NCI-H526 (cell line): ENCODE results near the gene GUCA2A.
"Not testable (repeated sequence)": the region's sequence is repeated elsewhere in the genome, so short reads cannot be mapped to it uniquely, and the experiment has no call there.

ENCODE experiments used
- DNase-seq, 2 experiments: peaks; one replicate each; lab custom pipeline; 2025; lab: John Stamatoyannopoulos, UW

Gene GUCA2A

GRCh38 chr1:42164551-42165420 lies at the start of gene GUCA2A:
GUCA2A (minus strand) TSS chr1:42164745; CDS start chr1:42164712, 33 bp downstream.
- no peak for DNase-seq

GRCh38 chr1:42211224-42211623 lies 46.7 kb upstream of the GUCA2A start:
- no peak for DNase-seq

DNA sequence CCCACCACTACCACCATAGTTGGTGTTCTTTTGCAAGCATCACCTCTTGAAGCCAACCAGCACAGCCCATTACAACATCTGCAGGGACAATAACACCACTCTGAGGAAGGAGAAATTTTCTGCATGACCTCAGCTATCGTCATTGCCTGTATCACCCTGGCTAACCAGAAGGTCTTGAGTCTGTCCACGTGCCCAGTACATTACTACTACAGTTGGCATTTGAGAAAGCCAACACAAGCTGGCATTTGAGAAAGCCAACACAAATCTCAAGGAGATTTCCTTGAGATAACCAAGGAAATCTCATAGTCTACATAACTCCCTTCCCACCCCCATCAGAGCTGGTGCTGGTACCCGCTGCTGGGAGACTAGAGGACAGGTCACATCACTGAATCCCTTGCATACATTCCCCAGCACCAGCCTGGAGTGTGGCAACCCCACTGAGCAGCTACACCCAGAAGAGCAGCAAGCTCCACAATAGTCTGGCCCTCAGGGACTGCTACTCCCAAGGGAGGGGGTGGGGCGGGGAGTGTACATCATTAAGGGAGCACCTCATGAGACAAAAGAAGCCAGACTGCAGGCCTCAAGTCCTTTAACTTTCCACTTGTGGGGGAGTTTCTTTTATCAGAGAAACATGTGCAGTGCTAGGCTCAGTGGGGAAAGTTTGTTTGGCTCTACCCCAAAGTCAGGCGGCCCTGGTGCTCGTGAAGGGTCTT lies 46.0 kb upstream of the GUCA2A start:
- DNase-seq = no peak

GRCh38 chr1:42209526-42210251 lies 45.1 kb upstream of the GUCA2A start:
- DNase-seq = no peak

DNA sequence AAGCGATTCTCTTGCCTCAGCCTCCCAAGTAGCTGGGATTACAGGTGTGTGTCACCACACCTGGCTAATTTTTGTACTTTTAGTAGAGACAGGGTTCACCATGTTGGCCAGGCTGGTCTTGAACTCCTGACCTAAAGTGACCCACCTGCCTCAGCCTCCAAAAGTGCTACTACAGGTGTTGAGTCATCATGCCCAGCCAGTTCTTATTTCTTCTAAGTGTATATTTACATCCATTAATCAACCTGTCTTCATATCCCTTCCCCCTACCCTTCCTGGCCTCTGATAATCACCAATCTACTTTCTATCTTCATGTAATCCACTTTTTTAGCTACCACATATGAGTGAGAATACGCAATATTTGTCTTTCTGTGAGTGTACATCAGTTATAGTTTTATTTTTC lies 42.4 kb upstream of the GUCA2A start:
- not testable (repeated sequence) for DNase-seq

DNA sequence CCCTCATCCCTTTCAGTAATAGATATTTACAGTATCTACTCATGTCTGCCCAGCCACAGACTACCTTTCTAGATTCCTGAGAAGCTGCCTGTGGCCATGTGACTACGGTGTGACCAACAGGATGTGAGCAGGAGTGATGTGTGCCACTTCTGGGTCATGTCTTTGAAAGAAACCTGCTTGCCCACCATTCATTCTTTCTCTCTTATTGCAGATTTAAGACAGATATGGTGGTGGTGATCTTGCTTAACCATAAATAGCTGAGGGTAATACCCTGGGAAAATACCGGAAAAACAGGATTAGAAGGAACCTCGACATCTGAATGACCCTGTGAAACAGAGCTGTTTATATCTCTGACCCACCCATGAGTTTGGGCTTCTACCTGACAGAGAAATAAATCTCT lies 41.6 kb upstream of the GUCA2A start:
- DNase-seq = no peak

- no peak for DNase-seq
Observed at GRCh38 chr1:42201986-42202385, 37.4 kb upstream of the GUCA2A start.

- no peak for DNase-seq
Observed at GRCh38 chr1:42198251-42198650, 33.7 kb upstream of the GUCA2A start.

DNA sequence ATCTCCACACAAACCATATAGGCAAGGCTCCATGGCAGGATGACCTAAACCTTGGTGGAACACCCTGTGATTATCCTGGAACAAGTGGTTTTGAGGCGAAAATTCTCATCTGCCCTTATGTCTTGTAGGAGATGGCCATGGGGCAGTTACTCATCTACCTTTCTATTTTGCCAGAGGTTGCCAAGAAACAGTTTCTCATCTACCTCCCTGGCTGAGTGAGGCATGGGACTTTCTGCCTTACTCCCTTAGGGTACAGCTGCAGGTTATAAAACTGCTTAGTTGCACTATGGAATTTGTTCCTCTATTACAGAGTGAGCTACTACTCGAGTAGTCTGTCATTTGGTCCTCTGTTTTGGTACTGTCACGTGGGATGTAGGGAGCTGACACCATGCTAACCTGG lies 31.3 kb upstream of the GUCA2A start:
- no peak for DNase-seq

- no peak for DNase-seq
Observed at GRCh38 chr1:42192106-42192505, 27.6 kb upstream of the GUCA2A start.

DNA sequence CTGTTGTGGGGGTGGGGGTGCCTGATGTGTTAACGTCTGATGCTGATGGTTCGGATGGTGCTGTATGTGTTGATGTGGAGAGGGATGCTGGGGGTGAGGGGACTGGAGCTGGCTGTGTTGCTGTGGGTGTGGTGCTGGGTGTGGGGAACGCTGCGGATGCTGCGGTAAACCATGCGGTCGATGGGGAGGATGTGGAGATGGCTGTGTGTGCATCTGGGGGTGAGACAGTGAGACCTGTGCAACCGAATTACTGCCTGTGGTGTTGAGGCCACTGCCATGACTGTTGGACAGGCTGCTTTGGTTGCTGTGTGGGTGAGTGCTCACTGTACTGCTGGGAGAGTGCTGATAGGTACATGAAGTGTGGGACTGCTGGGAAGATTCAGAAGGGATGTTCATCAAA lies 26.8 kb upstream of the GUCA2A start:
- DNase-seq = no peak

DNA sequence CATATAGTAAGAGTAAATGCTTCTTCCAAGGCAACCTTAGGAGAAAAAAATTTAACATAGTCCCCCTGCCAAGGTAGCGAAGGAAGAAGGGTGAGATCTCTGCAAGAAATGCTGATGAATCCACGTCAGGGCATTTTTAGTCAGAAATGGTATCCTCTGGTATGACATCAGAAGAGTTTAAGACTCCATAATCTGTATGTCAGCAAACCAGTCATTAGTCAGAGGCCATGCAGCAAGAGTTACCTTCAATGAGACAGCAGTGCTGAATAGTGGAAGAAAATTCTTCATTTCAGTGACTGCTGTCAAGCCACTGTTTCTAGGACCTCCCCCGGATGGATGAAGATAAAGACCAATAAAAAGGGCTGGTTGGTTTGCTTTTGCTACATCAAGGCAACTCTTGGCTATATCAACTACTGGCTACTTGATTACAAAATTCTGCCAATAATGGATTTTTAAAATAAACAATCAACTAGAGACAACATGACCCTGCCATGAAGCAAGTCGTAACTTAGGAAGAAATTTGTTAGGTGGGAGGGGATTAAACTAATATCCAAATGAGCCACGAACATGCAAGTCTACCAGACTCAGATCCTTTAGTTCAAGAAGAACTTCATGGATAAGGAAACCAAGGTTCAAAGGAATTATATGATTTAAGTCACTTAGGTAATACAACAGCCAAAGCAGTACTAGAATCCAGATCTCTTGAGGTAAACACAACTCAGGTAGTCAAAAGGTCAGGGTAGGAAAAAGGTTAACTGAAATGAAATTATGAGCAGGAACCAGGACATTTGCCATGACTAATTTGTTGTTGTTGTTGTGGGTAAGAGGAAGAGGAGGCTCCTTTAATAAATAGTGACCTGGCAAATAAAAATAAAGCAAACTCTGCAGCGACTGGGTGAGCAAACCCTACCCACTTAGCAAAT lies 25.6 kb upstream of the GUCA2A start:
- DNase-seq = no peak

GRCh38 chr1:42186152-42186551 lies 21.6 kb upstream of the GUCA2A start:
- DNase-seq = no peak

DNA sequence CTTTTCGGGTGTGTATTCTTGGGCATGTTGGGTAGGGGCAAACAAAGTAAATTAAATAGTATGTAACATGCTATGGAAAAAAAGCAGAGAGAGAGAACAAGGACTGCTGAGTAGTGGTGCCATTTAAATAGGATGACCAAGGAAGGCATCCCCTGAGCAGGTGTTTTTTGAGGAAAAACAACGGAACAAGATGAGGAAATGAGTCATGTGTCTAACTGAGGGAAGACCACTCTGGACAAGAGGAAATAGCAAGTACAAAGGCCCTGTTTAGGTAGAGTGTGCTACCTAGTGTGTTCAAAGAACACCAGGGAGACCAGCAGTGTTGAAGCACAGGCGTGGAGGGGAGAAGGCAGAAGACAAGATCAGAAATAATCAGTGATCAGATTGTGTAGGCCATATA lies 20.1 kb upstream of the GUCA2A start:
- no peak for DNase-seq

- no peak for DNase-seq
Observed at GRCh38 chr1:42183957-42184268, 19.4 kb upstream of the GUCA2A start.

GRCh38 chr1:42183210-42183956 lies 18.8 kb upstream of the GUCA2A start:
- DNase-seq = no peak

DNA sequence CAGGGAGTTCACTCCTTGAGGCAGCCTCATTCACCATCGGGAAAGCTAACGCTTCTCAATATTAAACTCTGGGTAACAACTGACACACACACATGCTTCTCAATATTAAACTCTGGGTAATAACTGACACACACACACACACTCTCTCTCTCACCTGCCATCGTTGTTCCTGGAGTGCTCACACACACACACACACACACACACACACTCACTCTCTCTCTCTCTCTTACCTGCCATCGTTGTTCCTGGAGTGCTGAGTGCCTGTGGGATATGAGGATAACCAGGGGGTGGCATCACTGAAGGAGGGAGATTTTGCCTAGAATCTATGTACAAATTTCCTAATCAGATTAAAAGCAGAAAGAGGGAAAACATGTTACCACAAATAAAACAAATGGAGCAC lies 17.1 kb upstream of the GUCA2A start:
- DNase-seq = no peak

DNA sequence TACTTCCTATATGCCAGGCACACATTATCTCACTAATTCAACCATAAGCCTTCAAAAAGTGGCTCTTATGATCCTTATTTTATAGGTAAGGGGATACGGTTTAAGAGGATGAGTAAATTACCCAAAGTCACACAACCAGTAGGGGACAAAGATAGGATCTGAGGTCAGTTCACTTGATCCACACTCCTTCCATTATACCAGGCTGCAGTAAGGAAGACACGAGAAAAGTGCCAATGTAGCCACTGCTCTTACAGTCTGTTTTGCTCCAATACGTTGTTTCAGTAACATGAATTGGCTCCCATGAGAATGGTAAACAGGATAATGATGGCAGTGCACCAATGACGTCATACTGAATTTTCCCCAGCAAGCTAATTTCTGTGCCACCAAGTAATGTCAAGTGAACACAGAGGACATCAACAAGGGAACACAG lies 15.4 kb upstream of the GUCA2A start:
- DNase-seq = no peak

DNA sequence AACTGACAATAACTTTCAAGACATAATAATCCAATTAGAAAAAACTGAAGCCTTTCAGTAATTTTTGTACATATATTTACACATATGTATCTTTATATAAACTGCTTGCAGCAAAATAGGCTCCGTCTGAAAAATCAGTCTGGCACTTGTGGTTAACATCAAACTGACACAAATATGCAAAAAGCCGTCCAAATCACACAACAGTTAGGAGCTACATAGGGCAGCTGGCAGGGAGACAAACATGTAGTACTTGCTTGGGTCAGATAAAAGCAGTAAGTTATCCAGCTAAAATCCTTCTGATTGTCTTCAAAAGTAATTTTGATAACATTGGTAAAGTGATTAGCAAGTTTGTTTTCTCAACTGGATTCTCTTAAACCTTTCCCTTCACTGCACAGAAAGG lies 14.7 kb upstream of the GUCA2A start:
- DNase-seq = peak; percentile 44 to 76

- peak in 1 of 2 experiments; percentile 34 for DNase-seq
Observed at GRCh38 chr1:42178249-42178648, 13.7 kb upstream of the GUCA2A start.

- peak; percentile 58 to 73 for DNase-seq
Observed at GRCh38 chr1:42177541-42177981, 13.0 kb upstream of the GUCA2A start.
